KMS-11 (cell line): ENCODE data around the gene ANKDD1B.

Experiments
- H2AFZ ChIP-seq: fragments of 200-600 bp; sonication (generic); 2 replicates; pipeline ENCODE4 v1.6.1; 2016; ENCODE audit warnings: antibody characterized with exemption, mixed run types, low read depth
- H3K27ac ChIP-seq: fragments of 200-600 bp; sonication (generic); 2 replicates; pipeline ENCODE4 v1.6.1; 2016; ENCODE audit warnings: mild to moderate bottlenecking, mixed run types
- H3K27me3 ChIP-seq: fragments of 200-600 bp; sonication (generic); 2 replicates; pipeline ENCODE4 v1.6.1; 2017; ENCODE audit warnings: mild to moderate bottlenecking, low read depth, mixed run types, moderate library complexity; ENCODE audit not compliant: insufficient read depth
- H3K36me3 ChIP-seq: fragments of 200-600 bp; sonication (generic); 2 replicates; pipeline ENCODE4 v1.6.1; 2017; ENCODE audit warnings: mild to moderate bottlenecking, mixed run types; ENCODE audit not compliant: insufficient read depth
- H3K4me1 ChIP-seq: fragments of 200-600 bp; sonication (generic); 2 replicates; pipeline ENCODE4 v1.6.1; 2016; ENCODE audit warnings: mild to moderate bottlenecking, low read depth, mixed run types; ENCODE audit not compliant: poor library complexity, severe bottlenecking
- H3K4me2 ChIP-seq: fragments of 200-600 bp; sonication (generic); 2 replicates; pipeline ENCODE4 v1.7.0; 2016; ENCODE audit warnings: mild to moderate bottlenecking, mixed run types
- H3K4me3 ChIP-seq: fragments of 200-600 bp; sonication (generic); IDR thresholded peaks from 2 replicates; pipeline ENCODE4 v1.6.1; 2017; ENCODE audit warnings: low read depth, low read length, mixed read lengths; ENCODE audit not compliant: insufficient read depth
- H3K79me2 ChIP-seq: fragments of 200-600 bp; sonication (generic); 2 replicates; pipeline ENCODE4 v1.6.1; 2016; ENCODE audit warnings: low read depth, mixed run types; ENCODE audit not compliant: insufficient read depth
- H3K9ac ChIP-seq: fragments of 200-600 bp; sonication (generic); 2 replicates; pipeline ENCODE4 v1.6.1; 2016; ENCODE audit warnings: mild to moderate bottlenecking, mixed run types
- H4K20me1 ChIP-seq: fragments of 200-600 bp; sonication (generic); 2 replicates; pipeline ENCODE4 v1.6.1; 2016; ENCODE audit warnings: mild to moderate bottlenecking, mixed run types; ENCODE audit not compliant: insufficient read depth
- TF ChIP-seq, protein P1 (sequence below): fragments of 200-600 bp; sonication (generic); conservative IDR thresholded peaks from 2 replicates; pipeline ENCODE4 v1.6.1; 2017; ENCODE audit warnings: low read depth, mild to moderate bottlenecking, antibody characterized with exemption, low read length, moderate library complexity, mixed read lengths

ANKDD1B gene

DNA sequence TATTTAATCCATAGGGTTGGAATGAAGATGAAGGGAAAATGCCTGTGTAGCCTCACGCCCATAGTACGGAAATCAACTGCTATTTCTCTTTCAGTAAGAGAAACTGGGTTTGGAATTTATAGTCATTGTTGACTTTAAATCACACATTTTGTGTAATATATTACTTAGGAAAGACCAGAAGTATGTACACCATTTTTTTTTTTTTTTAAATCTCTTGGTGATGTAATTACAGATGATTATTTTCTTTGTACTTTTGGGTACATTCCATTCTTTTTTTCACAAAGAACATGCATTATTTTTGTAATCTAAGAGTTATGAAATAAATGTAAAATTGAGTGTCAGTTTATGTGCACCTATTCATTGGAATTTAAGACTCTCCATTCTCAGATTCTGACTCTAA, 60.3 kb downstream of the ANKDD1B start:
- no peaks in the 10 kb centered on the region for H4K20me1 ChIP-seq
- no peak overlapping the region for H3K4me3 ChIP-seq
- H2AFZ ChIP-seq = no peak overlapping the region
- H3K9ac ChIP-seq = no peak overlapping the region
- H3K27ac ChIP-seq = no peak overlapping the region
- H3K36me3 ChIP-seq = no peaks in the 10 kb centered on the region
- no peak overlapping the region for H3K4me2 ChIP-seq
- no peaks in the 10 kb centered on the region for H3K79me2 ChIP-seq
- peaks cover 11% of the 10 kb centered on the region for H3K4me1 ChIP-seq
- TF ChIP-seq, protein P1, sequence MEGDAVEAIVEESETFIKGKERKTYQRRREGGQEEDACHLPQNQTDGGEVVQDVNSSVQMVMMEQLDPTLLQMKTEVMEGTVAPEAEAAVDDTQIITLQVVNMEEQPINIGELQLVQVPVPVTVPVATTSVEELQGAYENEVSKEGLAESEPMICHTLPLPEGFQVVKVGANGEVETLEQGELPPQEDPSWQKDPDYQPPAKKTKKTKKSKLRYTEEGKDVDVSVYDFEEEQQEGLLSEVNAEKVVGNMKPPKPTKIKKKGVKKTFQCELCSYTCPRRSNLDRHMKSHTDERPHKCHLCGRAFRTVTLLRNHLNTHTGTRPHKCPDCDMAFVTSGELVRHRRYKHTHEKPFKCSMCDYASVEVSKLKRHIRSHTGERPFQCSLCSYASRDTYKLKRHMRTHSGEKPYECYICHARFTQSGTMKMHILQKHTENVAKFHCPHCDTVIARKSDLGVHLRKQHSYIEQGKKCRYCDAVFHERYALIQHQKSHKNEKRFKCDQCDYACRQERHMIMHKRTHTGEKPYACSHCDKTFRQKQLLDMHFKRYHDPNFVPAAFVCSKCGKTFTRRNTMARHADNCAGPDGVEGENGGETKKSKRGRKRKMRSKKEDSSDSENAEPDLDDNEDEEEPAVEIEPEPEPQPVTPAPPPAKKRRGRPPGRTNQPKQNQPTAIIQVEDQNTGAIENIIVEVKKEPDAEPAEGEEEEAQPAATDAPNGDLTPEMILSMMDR = no peak
- no peaks in the 10 kb centered on the region for H3K27me3 ChIP-seq

DNA sequence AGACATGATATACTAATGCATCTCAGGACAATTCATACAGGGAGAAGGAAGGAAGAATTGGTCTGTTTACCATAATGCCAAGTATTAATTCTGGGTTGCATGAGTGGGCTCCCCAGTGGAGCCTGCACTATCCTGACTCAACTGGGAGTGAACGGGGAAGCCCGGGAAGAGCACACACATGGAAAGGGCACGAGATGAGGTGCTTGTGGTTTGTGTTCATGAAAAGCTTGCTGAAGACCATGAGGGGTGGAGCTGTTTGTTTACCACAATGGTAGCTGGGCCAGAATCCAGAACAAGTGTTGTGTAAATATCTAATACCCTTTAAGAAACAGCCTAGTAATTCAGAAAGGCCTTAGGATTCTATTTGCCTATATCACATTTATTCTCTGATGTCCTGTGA, 61.4 kb downstream of the ANKDD1B start:
- Histone ChIP-seq H3K79me2 (no peaks in the 10 kb centered on the region), H4K20me1 (no peaks in the 10 kb centered on the region), H3K4me3 (no peak overlapping the region), H3K27ac (no peak overlapping the region), H3K4me1 (peaks cover 11% of the 10 kb centered on the region), H3K4me2 (no peak overlapping the region), H3K9ac (no peak overlapping the region), H2AFZ (no peak overlapping the region), H3K27me3 (no peaks in the 10 kb centered on the region), H3K36me3 (no peaks in the 10 kb centered on the region)
- TF ChIP-seq, protein P1 = no peak

DNA sequence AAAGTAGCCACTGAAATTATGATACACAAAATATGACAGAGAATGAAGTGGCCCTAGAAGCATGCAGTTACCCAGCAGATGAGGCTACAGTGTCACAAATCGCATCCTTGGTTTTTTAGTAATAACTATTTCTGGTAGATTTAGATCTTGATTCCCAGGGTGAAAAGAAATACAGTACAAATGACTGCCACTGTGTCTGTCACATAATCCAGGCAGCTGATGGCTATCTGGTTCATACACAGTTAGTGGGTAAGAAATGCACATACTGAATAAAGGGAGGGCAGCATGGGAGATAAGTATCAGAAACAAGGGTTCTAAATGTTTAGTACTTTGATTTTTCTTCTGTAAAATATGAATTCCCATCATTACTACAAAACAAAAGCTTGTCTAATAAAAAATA, 64.5 kb downstream of the ANKDD1B start:
- TF ChIP-seq, protein P1 = no peak
- Histone ChIP-seq H4K20me1 (no peaks in the 10 kb centered on the region), H3K4me1 (no peaks in the 10 kb centered on the region)

DNA sequence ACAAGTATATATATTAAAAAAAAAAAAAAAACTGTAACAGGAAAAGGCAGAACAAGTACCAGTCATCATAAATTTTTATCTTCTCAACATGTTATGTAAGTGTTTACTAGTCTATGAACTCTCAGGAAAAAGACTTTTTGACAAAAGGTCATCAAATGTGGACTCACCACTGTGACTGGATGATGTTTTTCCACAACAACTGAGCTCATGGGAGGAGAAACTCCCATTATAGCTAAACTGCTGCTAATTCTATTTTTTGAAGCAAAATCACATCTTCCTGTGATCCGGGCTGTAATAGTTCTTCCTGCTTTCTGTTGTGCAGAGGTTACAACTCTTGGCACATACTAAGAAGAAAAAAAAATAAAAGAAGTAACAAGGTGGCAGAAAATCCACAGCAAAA, 66.4 kb downstream of the ANKDD1B start:
- no peak overlapping the region for H3K27ac ChIP-seq
- no peak overlapping the region for H3K9ac ChIP-seq
- H3K4me3 ChIP-seq = no peak overlapping the region
- TF ChIP-seq, protein P1 = no peak
- H4K20me1 ChIP-seq = no peaks in the 10 kb centered on the region
- no peak overlapping the region for H2AFZ ChIP-seq
- H3K4me1 ChIP-seq = no peaks in the 10 kb centered on the region
- no peak overlapping the region for H3K4me2 ChIP-seq
- no peaks in the 10 kb centered on the region for H3K36me3 ChIP-seq
- H3K27me3 ChIP-seq = no peaks in the 10 kb centered on the region
- H3K79me2 ChIP-seq = no peaks in the 10 kb centered on the region

More for the DNA sequence above, 64.5 kb downstream of the ANKDD1B start:
- no peaks in the 10 kb centered on the region for H3K36me3 ChIP-seq
- no peak overlapping the region for H3K4me2 ChIP-seq
- no peaks in the 10 kb centered on the region for H3K27me3 ChIP-seq
- H2AFZ ChIP-seq = no peak overlapping the region
- no peak overlapping the region for H3K9ac ChIP-seq
- H3K79me2 ChIP-seq = no peaks in the 10 kb centered on the region
- H3K27ac ChIP-seq = no peak overlapping the region
- H3K4me3 ChIP-seq = no peak overlapping the region
